Uterus (tissue), 4 donors: ENCODE results near the gene C10orf95. TPM values are rescaled to one million over a fixed set of nuclear protein-coding genes. Genes with fewer than 3 reads are reported as not detected.

ENCODE experiments used
- DNase-seq, 2 donors: peaks; one replicate each; pipeline ENCODE4 v3.0.0-alpha.2; 2019 to 2020
- H3K27ac ChIP-seq, 2 donors: fragments of 200-600 bp; sonication (generic); 1 replicate in 1 of 2; 2 replicates in 1 of 2; pipeline ENCODE4 v1.5.1; 2016 to 2018
- H3K27me3 ChIP-seq, 2 donors: fragments of 200-600 bp; sonication (generic); one replicate each; pipeline ENCODE4 v1.5.1; 2018 to 2019; ENCODE audit warnings: control low read depth in 1 of 2
- H3K36me3 ChIP-seq, 2 donors: fragments of 200-600 bp; sonication (generic); one replicate each; pipeline ENCODE4 v1.5.1; 2019; ENCODE audit warnings: control low read depth in 1 of 2
- H3K4me1 ChIP-seq, 2 donors: fragments of 200-600 bp; sonication (generic); one replicate each; pipeline ENCODE4 v1.5.1; 2018 to 2019; ENCODE audit warnings: control low read depth in 1 of 2
- H3K4me3 ChIP-seq, 2 donors: fragments of 200-600 bp; sonication (generic); 1 replicate in 1 of 2; 2 replicates in 1 of 2; pipeline ENCODE4 v1.5.1; 2018 to 2019; ENCODE audit warnings: mild to moderate bottlenecking in 1 of 2
- H3K9me3 ChIP-seq, 2 donors: fragments of 200-600 bp; sonication (generic); one replicate each; pipeline ENCODE4 v1.5.1; 2019; ENCODE audit warnings: control low read depth in 1 of 2
- POLR2A ChIP-seq, 2 donors: fragments of 450-650 bp; IDR thresholded peaks; one replicate each; pipeline ENCODE4 v1.6.1; 2016; ENCODE audit warnings: antibody characterized with exemption in 2 of 2, mild to moderate bottlenecking in 1 of 2, moderate library complexity in 1 of 2
- intact Hi-C: fragments of 100-400 bp; cut with DNase I; formaldehyde crosslinking; loops from one replicate; pipeline ENCODE4 v1.15.1; 2023; ENCODE audit warnings: low total_unique reads
- total RNA-seq, 4 donors: library from RNA; depleted of rRNA in 3 of 4; stranded (reverse); fragments of >200 nt in 3 of 4; gene quantifications; one replicate each; pipeline versions ENCODE4 v1.1.0 to v1.2.4, GENCODE V29; 2014 to 2023
- TF ChIP-seq, protein P1 (sequence below), 4 experiments: fragments of 200-600 bp in 2 of 4; fragments of 450-650 bp in 2 of 4; sonication (generic) in 2 of 4; IDR thresholded peaks; one replicate each; pipeline ENCODE4 v1.5.1; 2016 to 2019; ENCODE audit warnings: antibody characterized with exemption in 4 of 4, mild to moderate bottlenecking in 2 of 4, moderate library complexity in 1 of 4
- donor health status: DM: yes; HTN: yes; CAD: no.

The C10orf95 gene
- total RNA-seq, 4 donors from 2014 or later = 0.21 TPM; not detected in 3

GRCh38 chr10:102413053-102413705 lies 38.2 kb downstream of the C10orf95 start:
- intact Hi-C loops = no loop called here
- peaks cover 0 to 19% of the 10 kb centered on the region in 2 donors for H3K27me3 ChIP-seq

DNA sequence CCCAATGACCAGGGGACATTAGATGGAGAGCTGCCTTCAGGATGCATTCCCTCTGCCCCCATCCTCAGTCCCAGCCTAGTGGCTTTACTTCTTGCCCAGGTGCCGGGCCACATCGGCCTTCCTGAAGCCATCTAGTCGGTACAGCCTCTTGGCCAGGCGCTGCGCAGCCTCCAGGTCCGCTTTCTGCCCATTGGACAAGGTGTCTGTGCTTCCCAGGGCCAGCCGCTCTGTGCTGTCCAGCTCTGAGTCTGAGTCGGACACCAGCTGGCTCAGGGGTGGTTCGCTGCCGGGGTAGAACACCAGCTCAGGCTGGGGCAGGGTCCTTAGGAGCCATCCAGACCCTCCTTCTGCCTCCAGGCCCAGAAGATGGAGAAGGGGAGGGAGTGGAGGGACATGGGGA lies 39.0 kb downstream of the C10orf95 start:
- Histone ChIP-seq H3K27me3 (peaks cover 0 to 13% of the 10 kb centered on the region in 2 donors), H3K4me1 (peaks cover 0 to 4% of the 10 kb centered on the region in 2 donors), H3K9me3 (no peaks in the 10 kb centered on the region), H3K36me3 (no peaks in the 10 kb centered on the region), H3K27ac (no peak overlapping the region), H3K4me3 (no peak overlapping the region)
- no peak for DNase-seq
- intact Hi-C loops = no loop called here
- no peak for TF ChIP-seq POLR2A (IDR thresholded peaks at IDR 0.05)
- TF ChIP-seq, protein P1, sequence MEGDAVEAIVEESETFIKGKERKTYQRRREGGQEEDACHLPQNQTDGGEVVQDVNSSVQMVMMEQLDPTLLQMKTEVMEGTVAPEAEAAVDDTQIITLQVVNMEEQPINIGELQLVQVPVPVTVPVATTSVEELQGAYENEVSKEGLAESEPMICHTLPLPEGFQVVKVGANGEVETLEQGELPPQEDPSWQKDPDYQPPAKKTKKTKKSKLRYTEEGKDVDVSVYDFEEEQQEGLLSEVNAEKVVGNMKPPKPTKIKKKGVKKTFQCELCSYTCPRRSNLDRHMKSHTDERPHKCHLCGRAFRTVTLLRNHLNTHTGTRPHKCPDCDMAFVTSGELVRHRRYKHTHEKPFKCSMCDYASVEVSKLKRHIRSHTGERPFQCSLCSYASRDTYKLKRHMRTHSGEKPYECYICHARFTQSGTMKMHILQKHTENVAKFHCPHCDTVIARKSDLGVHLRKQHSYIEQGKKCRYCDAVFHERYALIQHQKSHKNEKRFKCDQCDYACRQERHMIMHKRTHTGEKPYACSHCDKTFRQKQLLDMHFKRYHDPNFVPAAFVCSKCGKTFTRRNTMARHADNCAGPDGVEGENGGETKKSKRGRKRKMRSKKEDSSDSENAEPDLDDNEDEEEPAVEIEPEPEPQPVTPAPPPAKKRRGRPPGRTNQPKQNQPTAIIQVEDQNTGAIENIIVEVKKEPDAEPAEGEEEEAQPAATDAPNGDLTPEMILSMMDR (IDR thresholded peaks at IDR 0.05) = no peak

More at GRCh38 chr10:102413053-102413705, 38.2 kb downstream of the C10orf95 start:
- Histone ChIP-seq H3K9me3 (no peaks in the 10 kb centered on the region), H3K4me1 (peaks cover 0 to 4% of the 10 kb centered on the region in 2 donors), H3K27ac (no peak overlapping the region), H3K36me3 (no peaks in the 10 kb centered on the region), H3K4me3 (no peak overlapping the region)
- no peak for TF ChIP-seq POLR2A (IDR thresholded peaks at IDR 0.05)
- TF ChIP-seq, protein P1 (IDR thresholded peaks at IDR 0.05) = no peak
- no peak for DNase-seq

DNA sequence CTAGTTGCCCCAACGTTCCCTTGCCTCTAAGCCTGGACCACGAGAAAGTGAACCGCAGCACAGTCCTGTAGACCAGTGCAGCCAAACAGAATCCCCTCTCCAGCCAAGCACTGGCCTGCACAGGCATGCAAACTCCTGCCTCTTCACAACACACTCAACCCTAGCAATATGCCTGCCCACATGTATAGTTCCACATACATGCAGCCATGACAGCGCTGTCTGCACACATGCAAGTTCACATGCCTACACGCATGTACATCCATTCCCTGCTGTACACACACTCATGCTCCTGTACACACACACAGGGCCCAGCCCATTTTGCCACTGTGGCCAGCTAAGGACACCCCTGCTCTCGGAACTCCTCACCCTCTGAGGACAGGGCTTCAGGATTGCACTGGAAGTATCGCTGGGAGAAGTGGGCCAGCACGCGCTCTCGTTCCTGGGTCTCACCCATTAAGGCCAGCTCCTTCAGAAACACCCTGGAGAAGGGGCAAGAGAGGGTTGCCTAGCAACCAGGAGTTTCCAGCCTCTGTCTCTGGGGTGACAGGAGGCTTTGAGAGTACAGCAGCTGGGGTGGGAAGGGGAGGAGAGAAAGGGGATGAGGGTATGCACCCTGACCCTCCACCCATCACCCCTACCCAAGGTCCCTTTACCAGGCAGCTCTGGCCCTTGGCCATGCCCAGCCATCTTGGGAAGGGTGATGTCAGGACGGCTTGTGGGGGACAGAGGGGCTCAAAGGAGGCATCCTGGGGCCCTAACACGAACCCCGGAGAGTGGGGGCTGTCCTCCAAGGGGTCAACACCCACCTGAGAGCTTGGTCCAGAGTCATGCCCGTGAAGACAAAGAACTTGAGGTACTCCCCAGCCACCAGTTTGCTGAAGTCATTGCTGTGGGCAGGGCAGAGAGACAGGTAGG lies 39.7 kb downstream of the C10orf95 start:
- H3K4me3 ChIP-seq = no peak overlapping the region
- H3K36me3 ChIP-seq = no peaks in the 10 kb centered on the region
- H3K27me3 ChIP-seq = peaks cover 0 to 13% of the 10 kb centered on the region in 2 donors
- intact Hi-C loops = no loop called here
- H3K9me3 ChIP-seq = no peaks in the 10 kb centered on the region
- peak in 1 of 2 donors; percentile 9 for DNase-seq
- peaks cover 0 to 4% of the 10 kb centered on the region in 2 donors for H3K4me1 ChIP-seq
- no peak overlapping the region for H3K27ac ChIP-seq
- TF ChIP-seq, protein P1 (IDR thresholded peaks at IDR 0.05) = no peak
- TF ChIP-seq POLR2A (IDR thresholded peaks at IDR 0.05) = no peak

GRCh38 chr10:102410429-102411073 lies 40.8 kb downstream of the C10orf95 start:
- Histone ChIP-seq H3K4me3 (peak overlapping the region; percentile 38 to 46), H3K9me3 (no peaks in the 10 kb centered on the region), H3K36me3 (no peaks in the 10 kb centered on the region), H3K27me3 (peaks cover 0 to 9% of the 10 kb centered on the region in 2 donors), H3K4me1 (peaks cover 0 to 4% of the 10 kb centered on the region in 2 donors), H3K27ac (peak overlapping the region; percentile 87 to 91)
- DNase-seq = peak in 1 of 2 donors; percentile 54
- TF ChIP-seq, protein P1 (IDR thresholded peaks at IDR 0.05) = no peak
- TF ChIP-seq POLR2A (IDR thresholded peaks at IDR 0.05) = peak in 1 of 2 donors; percentile 55
- intact Hi-C loops = no loop called here
